Gastrocnemius medialis (tissue), 4 donors: ENCODE data around the gene LTB4R2. TPM values are rescaled to one million over a fixed set of nuclear protein-coding genes. Genes with fewer than 3 reads are reported as not detected.

ENCODE experiments used
- ATAC-seq, 2 donors: fragments of 150-250 bp; one replicate each; pipeline ENCODE4 v1.9.1; 2016
- DNase-seq, 2 donors: peaks; one replicate each; pipeline ENCODE4 v3.0.0-alpha.2; 2019
- H3K27ac ChIP-seq, 4 donors: fragments of 200-600 bp; sonication (generic); 1 replicate in 1 of 4; 2 replicates in 3 of 4; pipeline ENCODE4 v1.5.1; 2016 to 2018; ENCODE audit warnings: mild to moderate bottlenecking in 2 of 4, moderate library complexity in 1 of 4
- H3K27me3 ChIP-seq, 3 donors: fragments of 200-600 bp; sonication (generic) in 2 of 3; 1 replicate in 1 of 3; 2 replicates in 2 of 3; pipeline versions ENCODE4 v1.5.1 to v1.6.0; 2016 to 2019; ENCODE audit warnings: mild to moderate bottlenecking in 1 of 3, moderate library complexity in 1 of 3
- H3K36me3 ChIP-seq, 2 donors: fragments of 200-600 bp; sonication (generic) in 1 of 2; one replicate each; pipeline ENCODE4 v1.5.1; 2017 to 2018
- H3K4me1 ChIP-seq, 2 donors: fragments of 200-600 bp; sonication (generic) in 1 of 2; one replicate each; pipeline ENCODE4 v1.5.1; 2016 to 2017; ENCODE audit warnings: mild to moderate bottlenecking in 2 of 2
- H3K4me3 ChIP-seq, 4 donors: fragments of 200-600 bp; sonication (generic) in 3 of 4; 1 replicate in 1 of 4; 2 replicates in 3 of 4; pipeline ENCODE4 v1.5.1; 2016 to 2019; ENCODE audit warnings: mild to moderate bottlenecking in 2 of 4
- H3K9me3 ChIP-seq, 3 donors: fragments of 200-600 bp; sonication (generic) in 2 of 3; 1 replicate in 1 of 3; 2 replicates in 2 of 3; pipeline ENCODE4 v1.5.1; 2016 to 2019
- CTCF ChIP-seq, 5 experiments: fragments of 450-650 bp in 3 of 5; fragments of 200-600 bp in 2 of 5; sonication (generic) in 2 of 5; IDR thresholded peaks in 4 of 5; conservative IDR thresholded peaks in 1 of 5; 1 replicate in 4 of 5; 2 replicates in 1 of 5; pipeline ENCODE4 v1.5.1; 2016 to 2019; ENCODE audit warnings: antibody characterized with exemption in 5 of 5, mild to moderate bottlenecking in 3 of 5, moderate library complexity in 3 of 5
- POLR2A ChIP-seq, 2 donors: fragments of 450-650 bp; IDR thresholded peaks; one replicate each; pipeline ENCODE4 v1.6.1; 2017; ENCODE audit warnings: antibody characterized with exemption in 2 of 2, mild to moderate bottlenecking in 2 of 2, moderate library complexity in 2 of 2
- in situ Hi-C, 4 donors: fragments of 200-750 bp; cut with MboI; loops; one replicate each; pipeline versions ENCODE4 v1.15.0 to v1.8.0; 2017; ENCODE audit warnings: low sequenced_read_pairs in 4 of 4
- intact Hi-C: fragments of 100-400 bp; cut with DNase I; formaldehyde crosslinking; loops from one replicate; pipeline ENCODE4 v1.15.1; 2023; ENCODE audit warnings: low total_unique reads
- total RNA-seq, 4 donors: library from RNA; depleted of rRNA; stranded (reverse); fragments of >200 nt; gene quantifications; one replicate each; pipeline versions ENCODE4 v1.1.0 to v1.2.3, GENCODE V29; 2016

LTB4R2 gene
- total RNA-seq, 4 donors from 2014 or later, result 0.39 to 3.3 (median 2.0) TPM

GRCh38 chr14:24329073-24329663 lies 19.2 kb downstream of the LTB4R2 start:
- in situ Hi-C loops (no loop called here), intact Hi-C loops (no loop called here)
- DNase-seq, result no peak

GRCh38 chr14:24329736-24330135 lies 19.8 kb downstream of the LTB4R2 start:
- Histone ChIP-seq H3K4me1 (peaks cover 9 to 25% of the 10 kb centered on the region in 2 donors), H3K27me3 (peaks cover 16 to 23% (median 22%) of the 10 kb centered on the region in 3 donors), H3K4me3 (no peak overlapping the region), H3K9me3 (no peaks in the 10 kb centered on the region), H3K36me3 (no peaks in the 10 kb centered on the region), H3K27ac (no peak overlapping the region)
- in situ Hi-C loops, result loop anchor here (5.0 to 10.0 kb wide), 3 partner anchors 103 to 108 kb away; no protein-coding TSS in a partner anchor
- ATAC-seq, result no peak
- TF ChIP-seq POLR2A (IDR thresholded peaks at IDR 0.05), result no peak
- TF ChIP-seq CTCF (IDR thresholded peaks at IDR 0.05 in 4 of 5, conservative IDR thresholded peaks at IDR 0.05 in 1 of 5), result no peak
- intact Hi-C loops, result no loop called here
- peak in 1 of 2 donors; percentile 49 for DNase-seq

More at GRCh38 chr14:24329073-24329663, 19.2 kb downstream of the LTB4R2 start:
- Histone ChIP-seq H3K9me3 (no peaks in the 10 kb centered on the region), H3K36me3 (no peaks in the 10 kb centered on the region), H3K27ac (no peak overlapping the region), H3K4me1 (peaks cover 9 to 20% of the 10 kb centered on the region in 2 donors), H3K4me3 (no peak overlapping the region), H3K27me3 (peaks cover 10 to 17% (median 17%) of the 10 kb centered on the region in 3 donors)
- TF ChIP-seq CTCF (IDR thresholded peaks at IDR 0.05 in 4 of 5, conservative IDR thresholded peaks at IDR 0.05 in 1 of 5) (no peak), POLR2A (IDR thresholded peaks at IDR 0.05) (no peak)
- ATAC-seq, result no peak

- in situ Hi-C loops, result loop anchor here (5.0 to 10.0 kb wide), 3 partner anchors 101 to 106 kb away; no protein-coding TSS in a partner anchor
- DNase-seq (no peak), ATAC-seq (no peak)
- H3K27me3 ChIP-seq, result peaks cover 19 to 37% (median 34%) of the 10 kb centered on the region in 3 donors
- no peak overlapping the region for H3K27ac ChIP-seq
- H3K36me3 ChIP-seq, result no peaks in the 10 kb centered on the region
- H3K4me1 ChIP-seq, result peaks cover 9 to 25% of the 10 kb centered on the region in 2 donors
- no peak for TF ChIP-seq POLR2A (IDR thresholded peaks at IDR 0.05)
- no peak for TF ChIP-seq CTCF (IDR thresholded peaks at IDR 0.05 in 4 of 5, conservative IDR thresholded peaks at IDR 0.05 in 1 of 5)
- no peak overlapping the region for H3K4me3 ChIP-seq
- intact Hi-C loops, result no loop called here
- H3K9me3 ChIP-seq, result no peaks in the 10 kb centered on the region
Measured at GRCh38 chr14:24330973-24331674, 21.2 kb downstream of the LTB4R2 start.

GRCh38 chr14:24331731-24332267 lies 21.9 kb downstream of the LTB4R2 start:
- Histone ChIP-seq H3K27me3 (peaks cover 19 to 40% (median 39%) of the 10 kb centered on the region in 3 donors), H3K9me3 (no peaks in the 10 kb centered on the region), H3K27ac (no peak overlapping the region), H3K4me1 (peaks cover 9 to 25% of the 10 kb centered on the region in 2 donors), H3K4me3 (no peak overlapping the region), H3K36me3 (no peaks in the 10 kb centered on the region)
- intact Hi-C loops, result no loop called here
- ATAC-seq (no peak), DNase-seq (no peak)
- in situ Hi-C loops, result loop anchor here (5.0 to 10.0 kb wide), 3 partner anchors 101 to 106 kb away; no protein-coding TSS in a partner anchor
- TF ChIP-seq CTCF (IDR thresholded peaks at IDR 0.05 in 4 of 5, conservative IDR thresholded peaks at IDR 0.05 in 1 of 5), result no peak
- no peak for TF ChIP-seq POLR2A (IDR thresholded peaks at IDR 0.05)
